Right lobe of liver (tissue), 6 donors: ENCODE data around the gene CDC42BPA. TPM values are rescaled to one million over a fixed set of nuclear protein-coding genes. Genes with fewer than 3 reads are reported as not detected.

Experiments
- ATAC-seq, 4 donors: fragments of 200-7000 bp; cut with Tn5 transposase; one replicate each; pipeline ENCODE4 v1.9.1; 2020; ENCODE audit warnings: mild to moderate bottlenecking in 4 of 4, moderate library complexity in 4 of 4
- DNase-seq, 3 donors: peaks; one replicate each; pipeline ENCODE4 v3.0.0-alpha.2; 2020
- H3K27ac ChIP-seq, 3 donors: fragments of 200-600 bp; one replicate each; pipeline ENCODE4 v1.8.0; 2022
- H3K27me3 ChIP-seq, 2 donors: fragments of 200-600 bp; one replicate each; pipeline ENCODE4 v1.8.0; 2022
- H3K36me3 ChIP-seq, 4 donors: fragments of 200-600 bp; sonication (generic) in 1 of 4; one replicate each; pipeline versions ENCODE4 v1.5.1 to v1.8.0; 2017 to 2022; ENCODE audit warnings: control low read depth in 1 of 4
- H3K4me1 ChIP-seq, 4 donors: fragments of 200-600 bp; sonication (generic) in 1 of 4; one replicate each; pipeline versions ENCODE4 v1.5.1 to v1.8.0; 2017 to 2022; ENCODE audit warnings: control low read depth in 1 of 4
- H3K4me3 ChIP-seq, 3 donors: fragments of 200-600 bp; one replicate each; pipeline ENCODE4 v1.8.0; 2022
- H3K9me3 ChIP-seq, 4 donors: fragments of 200-600 bp; sonication (generic) in 1 of 4; one replicate each; pipeline versions ENCODE4 v1.5.1 to v1.8.0; 2017 to 2022; ENCODE audit warnings: control low read depth in 1 of 4
- POLR2A ChIP-seq: fragments of 450-650 bp; IDR thresholded peaks from one replicate; pipeline ENCODE4 v1.6.1; 2017; ENCODE audit warnings: antibody characterized with exemption, mild to moderate bottlenecking
- WGBS: methylation state at CpG from one replicate; pipeline ENCODE4 v1.1.6; 2018; ENCODE audit warnings: low coverage, low lambda C conversion rate; ENCODE audit not compliant: insufficient coverage; ENCODE audit errors: missing lambda C conversion rate; 5-methylcytosine and 5-hydroxymethylcytosine counted together
- intact Hi-C, 2 donors: fragments of 100-400 bp; cut with DNase I; formaldehyde crosslinking; loops; one replicate each; pipeline versions ENCODE4 v1.11.2 to v1.14.1; 2022
- total RNA-seq, 6 experiments: library from RNA; depleted of rRNA in 2 of 6; stranded (reverse); fragments of >200 nt in 2 of 6; fragmentation: NEBNext Ultra II Directional in 3 of 6; extraction: Animal tissue kit (Norgen Biotek cat#: 25700) in 3 of 6; gene quantifications; one replicate each; pipeline versions ENCODE4 v1.1.0 to v1.2.4, GENCODE V29; 2016 to 2023
- TF ChIP-seq, protein P1 (sequence below), 4 donors: fragments of 200-600 bp in 3 of 4; fragments of 450-650 bp in 1 of 4; IDR thresholded peaks; one replicate each; pipeline versions ENCODE4 v1.5.1 to v1.8.0; 2016 to 2022; ENCODE audit warnings: antibody characterized with exemption in 4 of 4, mild to moderate bottlenecking in 2 of 4
- donor health status: DM: no; HTN: yes; CAD: no.
- donor health status: DM: no; HTN: no; CAD: no.
- donor health status: DM: no; HTN: no; CAD: no.
- donor health status: DM: no; HTN: yes; CAD: no.
- donor health status: DM: no; HTN: yes; CAD: no.

Gene CDC42BPA
- total RNA-seq, 6 experiments from 2014 or later, result 11.4 to 35.0 (median 22.2) TPM

DNA sequence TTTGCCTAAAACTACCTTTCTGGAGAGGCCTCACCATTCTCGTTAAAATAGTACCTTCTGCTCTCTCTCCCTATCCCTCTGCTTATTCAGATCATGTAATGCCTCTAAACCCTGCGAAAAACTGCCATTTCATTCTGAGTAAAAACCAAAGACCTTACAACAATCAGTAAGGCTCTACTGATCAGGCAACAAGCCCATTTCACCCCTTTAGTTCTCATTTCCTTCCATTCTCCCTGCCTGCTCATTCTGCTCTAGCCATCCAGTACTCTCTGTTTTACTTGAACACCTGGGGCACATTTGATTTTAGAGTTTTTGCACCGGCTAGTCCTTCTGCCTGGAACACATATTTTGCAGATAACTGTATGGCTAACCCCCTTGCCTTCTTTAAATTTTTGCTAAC, 190.4 kb downstream of the CDC42BPA start:
- H3K27me3 ChIP-seq, result no peaks in the 10 kb centered on the region
- peaks cover 0 to 3% (median 0%) of the 10 kb centered on the region in 4 donors for H3K36me3 ChIP-seq
- no peaks in the 10 kb centered on the region for H3K4me1 ChIP-seq
- no peaks in the 10 kb centered on the region for H3K9me3 ChIP-seq
- DNase-seq (no peak), ATAC-seq (no peak)
- no peak overlapping the region for H3K27ac ChIP-seq
- intact Hi-C loops, result no loop called here
- no peak for TF ChIP-seq POLR2A
- TF ChIP-seq, protein P1, sequence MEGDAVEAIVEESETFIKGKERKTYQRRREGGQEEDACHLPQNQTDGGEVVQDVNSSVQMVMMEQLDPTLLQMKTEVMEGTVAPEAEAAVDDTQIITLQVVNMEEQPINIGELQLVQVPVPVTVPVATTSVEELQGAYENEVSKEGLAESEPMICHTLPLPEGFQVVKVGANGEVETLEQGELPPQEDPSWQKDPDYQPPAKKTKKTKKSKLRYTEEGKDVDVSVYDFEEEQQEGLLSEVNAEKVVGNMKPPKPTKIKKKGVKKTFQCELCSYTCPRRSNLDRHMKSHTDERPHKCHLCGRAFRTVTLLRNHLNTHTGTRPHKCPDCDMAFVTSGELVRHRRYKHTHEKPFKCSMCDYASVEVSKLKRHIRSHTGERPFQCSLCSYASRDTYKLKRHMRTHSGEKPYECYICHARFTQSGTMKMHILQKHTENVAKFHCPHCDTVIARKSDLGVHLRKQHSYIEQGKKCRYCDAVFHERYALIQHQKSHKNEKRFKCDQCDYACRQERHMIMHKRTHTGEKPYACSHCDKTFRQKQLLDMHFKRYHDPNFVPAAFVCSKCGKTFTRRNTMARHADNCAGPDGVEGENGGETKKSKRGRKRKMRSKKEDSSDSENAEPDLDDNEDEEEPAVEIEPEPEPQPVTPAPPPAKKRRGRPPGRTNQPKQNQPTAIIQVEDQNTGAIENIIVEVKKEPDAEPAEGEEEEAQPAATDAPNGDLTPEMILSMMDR (IDR thresholded peaks at IDR 0.05), result no peak
- no peak overlapping the region for H3K4me3 ChIP-seq
- WGBS, result 96% methylated on average over 3 of the region's 3 CpGs

DNA sequence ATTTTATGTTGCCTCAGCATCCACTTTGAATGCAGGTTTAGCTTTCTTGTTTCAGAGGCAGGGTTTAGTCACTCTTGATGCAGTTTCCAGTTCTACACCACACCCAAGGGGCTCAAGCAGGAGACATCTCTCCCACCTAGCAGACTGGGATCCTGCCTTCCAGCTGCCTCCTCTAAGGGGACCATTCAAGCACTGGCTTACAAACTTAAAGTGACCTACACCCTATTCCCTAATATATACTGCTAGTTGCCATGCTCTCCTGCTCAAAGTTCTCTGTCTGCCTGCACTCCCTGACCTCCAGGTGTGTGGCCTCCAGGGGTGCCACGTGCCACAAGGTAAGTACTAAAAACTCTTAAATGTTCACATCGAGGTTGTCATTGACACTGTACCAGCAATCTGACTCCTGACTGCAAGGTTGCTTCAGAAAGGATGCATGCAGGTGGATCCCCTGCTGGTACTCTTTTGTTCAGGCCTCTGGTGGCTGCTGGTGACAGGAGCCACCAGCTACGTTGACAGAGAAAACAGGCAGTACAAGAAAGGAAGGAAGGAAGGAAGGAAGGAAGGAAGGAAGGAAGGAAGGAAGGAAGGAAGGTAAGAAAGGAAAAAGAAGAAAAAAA, 192.3 kb downstream of the CDC42BPA start:
- DNase-seq (no peak), ATAC-seq (no peak)
- TF ChIP-seq, protein P1 (IDR thresholded peaks at IDR 0.05), result no peak
- TF ChIP-seq POLR2A, result no peak
- intact Hi-C loops, result no loop called here
- Histone ChIP-seq H3K4me1 (no peaks in the 10 kb centered on the region), H3K27me3 (no peaks in the 10 kb centered on the region), H3K4me3 (no peak overlapping the region), H3K36me3 (peaks cover 0 to 3% (median 0%) of the 10 kb centered on the region in 4 donors), H3K9me3 (no peaks in the 10 kb centered on the region), H3K27ac (no peak overlapping the region)
- 50% methylated on average over 3 of the region's 3 CpGs for WGBS

DNA sequence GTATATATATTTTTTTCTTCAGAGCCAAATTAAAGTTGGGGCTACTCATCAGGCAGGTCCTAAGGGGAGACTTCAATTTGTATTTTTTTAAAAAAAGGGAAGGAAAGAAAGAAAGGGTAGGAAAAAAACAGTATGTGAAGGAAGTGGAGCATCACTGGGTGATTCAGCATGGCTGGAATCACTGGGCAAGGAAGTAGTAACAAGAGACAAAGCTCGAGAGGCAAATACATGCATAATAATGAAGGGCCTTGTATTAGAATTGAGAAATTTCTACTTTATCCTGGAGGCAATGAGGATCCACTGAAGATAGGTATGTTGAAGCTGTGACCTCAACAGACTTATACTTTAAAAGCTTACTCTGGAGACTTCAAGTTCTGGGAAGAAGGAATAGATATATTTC, 193.8 kb downstream of the CDC42BPA start:
- no peak for ATAC-seq
- no peak overlapping the region for H3K27ac ChIP-seq
- peaks cover 0 to 3% (median 0%) of the 10 kb centered on the region in 4 donors for H3K36me3 ChIP-seq
- H3K4me1 ChIP-seq, result no peaks in the 10 kb centered on the region
- no peak for DNase-seq
- H3K4me3 ChIP-seq, result no peak overlapping the region
- no peaks in the 10 kb centered on the region for H3K27me3 ChIP-seq
- TF ChIP-seq, protein P1 (IDR thresholded peaks at IDR 0.05), result no peak
- no peak for TF ChIP-seq POLR2A
- 43% methylated on average over 1 of the region's 1 CpG for WGBS
- no peaks in the 10 kb centered on the region for H3K9me3 ChIP-seq
- intact Hi-C loops, result no loop called here

DNA sequence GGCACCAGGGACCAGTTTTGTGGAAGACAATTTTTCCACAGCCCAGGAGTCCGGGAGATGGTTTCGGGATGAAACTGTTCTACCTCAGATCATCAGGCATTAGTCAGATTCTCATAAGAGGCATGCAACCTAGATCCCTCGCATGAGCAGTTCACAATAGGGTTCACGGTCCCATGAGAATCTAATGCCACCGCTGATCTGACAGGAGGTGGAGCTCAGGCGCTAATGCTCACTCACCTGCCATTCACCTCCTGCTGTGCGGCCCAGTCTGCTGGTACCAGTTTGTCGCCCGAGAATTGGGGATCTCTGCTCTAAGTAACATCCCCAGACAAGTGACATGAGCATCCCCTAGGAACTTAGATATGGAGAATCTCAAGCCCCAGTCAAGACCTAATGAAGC, 197.5 kb downstream of the CDC42BPA start:
- no peaks in the 10 kb centered on the region for H3K9me3 ChIP-seq
- 91% methylated on average over 8 of the region's 9 CpGs for WGBS
- H3K4me3 ChIP-seq, result no peak overlapping the region
- ATAC-seq (no peak), DNase-seq (no peak)
- TF ChIP-seq, protein P1 (IDR thresholded peaks at IDR 0.05), result no peak
- no peak for TF ChIP-seq POLR2A
- no peaks in the 10 kb centered on the region for H3K36me3 ChIP-seq
- intact Hi-C loops, result no loop called here
- no peaks in the 10 kb centered on the region for H3K4me1 ChIP-seq
- no peaks in the 10 kb centered on the region for H3K27me3 ChIP-seq
- H3K27ac ChIP-seq, result no peak overlapping the region
